Neural cell (in vitro differentiated cells): ENCODE measurements around the gene HUNK. TPM values are rescaled to one million over a fixed set of nuclear protein-coding genes. Genes with fewer than 3 reads are reported as not detected.

Source experiments
- H2AFZ ChIP-seq: fragments of 200-600, 300-800 bp; sonication (generic), shearing (Covaris generic); 2 replicates; pipeline ENCODE4 v1.6.0; 2014; ENCODE audit warnings: low read depth, mild to moderate bottlenecking, antibody characterized with exemption, low read length, moderate library complexity
- H3F3A ChIP-seq: fragments of 200-600 bp; shearing (Covaris generic); 2 replicates; pipeline ENCODE4 v1.6.1; 2016; ENCODE audit warnings: mild to moderate bottlenecking, moderate library complexity, mixed read lengths, antibody characterized with exemption, low read length; ENCODE audit not compliant: insufficient read depth, poor library complexity, severe bottlenecking
- H3K27ac ChIP-seq: fragments of 200-600, 300-800 bp; sonication (generic), shearing (Covaris generic); 2 replicates; pipeline ENCODE4 v1.5.1; 2014; ENCODE audit warnings: mild to moderate bottlenecking, low read length, moderate library complexity
- H3K27me3 ChIP-seq: fragments of 300-800, 200-600 bp; sonication (generic), shearing (Covaris generic); 2 replicates; pipeline ENCODE4 v1.6.0; 2014; ENCODE audit warnings: mild to moderate bottlenecking, low read depth, low read length, moderate library complexity; ENCODE audit not compliant: insufficient read depth
- H3K36me3 ChIP-seq: fragments of 300-800, 200-600 bp; sonication (generic), shearing (Covaris generic); 2 replicates; pipeline ENCODE4 v1.5.1; 2014; ENCODE audit warnings: mild to moderate bottlenecking, antibody characterized with exemption, low read length, moderate library complexity; ENCODE audit not compliant: insufficient read depth
- H3K4me2 ChIP-seq: fragments of 300-800, 200-600 bp; sonication (generic), shearing (Covaris generic); 2 replicates; pipeline ENCODE4 v1.6.0; 2014; ENCODE audit warnings: mild to moderate bottlenecking, low read length
- H3K4me3 ChIP-seq: fragments of 300-800, 200-600 bp; sonication (generic), shearing (Covaris generic); 2 replicates; pipeline ENCODE4 v1.5.1; 2014; ENCODE audit warnings: mild to moderate bottlenecking, low read length, moderate library complexity
- H3K79me2 ChIP-seq: fragments of 200-600 bp; shearing (Covaris generic); replicated peaks from 2 replicates; pipeline ENCODE4 v1.6.0; 2014; ENCODE audit warnings: mild to moderate bottlenecking, low read length, moderate library complexity; ENCODE audit not compliant: insufficient read depth
- H3K9ac ChIP-seq: fragments of 300-800, 200-600 bp; sonication (generic), shearing (Covaris generic); 2 replicates; pipeline ENCODE4 v1.6.1; 2016; ENCODE audit warnings: mild to moderate bottlenecking, low read length, mixed read lengths
- H3K9me2 ChIP-seq: fragments of 200-600 bp; shearing (Covaris generic); 2 replicates; pipeline ENCODE4 v1.6.1; 2016; ENCODE audit warnings: mild to moderate bottlenecking, low read length, mixed read lengths; ENCODE audit not compliant: insufficient read depth
- H3K9me3 ChIP-seq: fragments of 200-600, 300-800 bp; sonication (generic), shearing (Covaris generic); 2 replicates; pipeline ENCODE4 v1.6.1; 2016; ENCODE audit warnings: mild to moderate bottlenecking, mixed run types, low read length, moderate library complexity, mixed read lengths
- H4K20me1 ChIP-seq: fragments of 200-600 bp; shearing (Covaris generic); 2 replicates; pipeline ENCODE4 v1.6.1; 2016; ENCODE audit warnings: mild to moderate bottlenecking, mixed run types; ENCODE audit not compliant: insufficient read depth
- CTCF ChIP-seq: fragments of 450-650 bp; IDR thresholded peaks from 2 replicates; pipeline ENCODE4 v1.5.1; 2014; ENCODE audit warnings: antibody characterized with exemption, mild to moderate bottlenecking, moderate library complexity; ENCODE audit not compliant: poor library complexity, severe bottlenecking
- EP300 ChIP-seq: fragments of 450-650 bp; conservative IDR thresholded peaks from 2 replicates; pipeline ENCODE4 v1.6.1; 2014; ENCODE audit warnings: antibody characterized with exemption, mild to moderate bottlenecking, moderate library complexity; ENCODE audit not compliant: poor library complexity, severe bottlenecking
- EZH2 ChIP-seq: fragments of 200-600, 300-800 bp; shearing (Covaris generic), sonication (generic); IDR thresholded peaks from 2 replicates; pipeline ENCODE4 v1.6.1; 2014; ENCODE audit warnings: antibody characterized with exemption, low read length, borderline replicate concordance, mild to moderate bottlenecking; ENCODE audit not compliant: insufficient read depth, poor library complexity, severe bottlenecking
- MXI1 ChIP-seq: fragments of 450-650 bp; conservative IDR thresholded peaks from 2 replicates; pipeline ENCODE4 v1.6.1; 2014; ENCODE audit warnings: antibody characterized with exemption, mild to moderate bottlenecking; ENCODE audit not compliant: poor library complexity, severe bottlenecking
- POLR2AphosphoS5 ChIP-seq: IDR thresholded peaks from 2 replicates; pipeline ENCODE4 v1.6.1; 2012
- RAD21 ChIP-seq: fragments of 450-650 bp; conservative IDR thresholded peaks from 2 replicates; pipeline ENCODE4 v1.6.1; 2014; ENCODE audit warnings: antibody characterized with exemption, mild to moderate bottlenecking, moderate library complexity
- REST ChIP-seq: IDR thresholded peaks from 2 replicates; pipeline ENCODE4 v1.6.1; 2012; ENCODE audit warnings: borderline replicate concordance
- SMC3 ChIP-seq: fragments of 450-650 bp; conservative IDR thresholded peaks from 2 replicates; pipeline ENCODE4 v1.6.1; 2014; ENCODE audit warnings: antibody characterized with exemption, mild to moderate bottlenecking, moderate library complexity; ENCODE audit not compliant: poor library complexity
- TAF1 ChIP-seq: IDR thresholded peaks from 2 replicates; pipeline ENCODE4 v1.6.1; 2012; ENCODE audit warnings: low read depth
- polyA plus RNA-seq: library from polyadenylated mRNA; depleted of rRNA; stranded (reverse); fragments of >200 nt; gene quantifications from 2 replicates; pipeline ENCODE4 v1.2.3, GENCODE V29; 2014

Gene HUNK
- polyA plus RNA-seq, 1 donor from 2014 or later, result 9.3 TPM

GRCh38 chr21:31938330-31939301 lies 65.8 kb downstream of the HUNK start:
- Histone ChIP-seq H3F3A (no peaks in the 10 kb centered on the region), H4K20me1 (no peaks in the 10 kb centered on the region), H3K9me2 (no peaks in the 10 kb centered on the region), H3K4me2 (no peak overlapping the region), H3K9ac (no peak overlapping the region), H3K36me3 (no peaks in the 10 kb centered on the region), H2AFZ (no peak overlapping the region), H3K79me2 (no peaks in the 10 kb centered on the region), H3K9me3 (no peaks in the 10 kb centered on the region), H3K27me3 (no peaks in the 10 kb centered on the region), H3K4me3 (no peak overlapping the region), H3K27ac (no peak overlapping the region)
- TF ChIP-seq SMC3 (no peak), RAD21 (no peak), REST (no peak), EP300 (no peak), TAF1 (no peak), EZH2 (no peak), POLR2AphosphoS5 (no peak), CTCF (no peak), MXI1 (no peak)

GRCh38 chr21:31941694-31942093 lies 68.9 kb downstream of the HUNK start:
- no peak overlapping the region for H2AFZ ChIP-seq
- H4K20me1 ChIP-seq, result no peaks in the 10 kb centered on the region
- H3K4me3 ChIP-seq, result no peak overlapping the region
- TF ChIP-seq EZH2 (no peak), MXI1 (no peak), SMC3 (no peak), RAD21 (no peak), CTCF (no peak), POLR2AphosphoS5 (no peak), TAF1 (no peak), REST (no peak), EP300 (no peak)
- no peaks in the 10 kb centered on the region for H3K27me3 ChIP-seq
- no peaks in the 10 kb centered on the region for H3K79me2 ChIP-seq
- H3K9me2 ChIP-seq, result no peaks in the 10 kb centered on the region
- H3F3A ChIP-seq, result no peaks in the 10 kb centered on the region
- no peak overlapping the region for H3K27ac ChIP-seq
- no peak overlapping the region for H3K9ac ChIP-seq
- H3K9me3 ChIP-seq, result no peaks in the 10 kb centered on the region
- no peak overlapping the region for H3K4me2 ChIP-seq
- H3K36me3 ChIP-seq, result no peaks in the 10 kb centered on the region
